Measurements from ENCODE around the gene CYP4F3.
"Not testable (repeated sequence)": the region's sequence is repeated elsewhere in the genome, so short reads cannot be mapped to it uniquely, and the experiment has no call there.

CYP4F3 gene

GRCh38 chr19:15679089-15679488 lies 38.4 kb downstream of the CYP4F3 start:
- no peak for ATAC-seq
- TF ChIP-seq ZFP3 (CRISPR knock-in tag; IDR thresholded peaks at IDR 0.05) (no peak), ARNTL (CRISPR knock-in tag; IDR thresholded peaks at IDR 0.05; ENCODE audit: borderline replicate concordance, low read depth) (no peak), SNAI2 (CRISPR knock-in tag; IDR thresholded peaks at IDR 0.05) (no peak), RARB (CRISPR knock-in tag; IDR thresholded peaks at IDR 0.05) (no peak), CSDC2 (CRISPR knock-in tag; IDR thresholded peaks at IDR 0.05) (no peak), PATZ1 (CRISPR knock-in tag; IDR thresholded peaks at IDR 0.05; ENCODE audit: borderline replicate concordance) (no peak), TOX (CRISPR knock-in tag; IDR thresholded peaks at IDR 0.05; ENCODE audit: borderline replicate concordance) (no peak), ZNF565 (CRISPR knock-in tag; conservative IDR thresholded peaks at IDR 0.05; ENCODE audit: low read depth) (no peak), ZC3H10 (CRISPR knock-in tag; IDR thresholded peaks at IDR 0.05) (no peak)

DNA sequence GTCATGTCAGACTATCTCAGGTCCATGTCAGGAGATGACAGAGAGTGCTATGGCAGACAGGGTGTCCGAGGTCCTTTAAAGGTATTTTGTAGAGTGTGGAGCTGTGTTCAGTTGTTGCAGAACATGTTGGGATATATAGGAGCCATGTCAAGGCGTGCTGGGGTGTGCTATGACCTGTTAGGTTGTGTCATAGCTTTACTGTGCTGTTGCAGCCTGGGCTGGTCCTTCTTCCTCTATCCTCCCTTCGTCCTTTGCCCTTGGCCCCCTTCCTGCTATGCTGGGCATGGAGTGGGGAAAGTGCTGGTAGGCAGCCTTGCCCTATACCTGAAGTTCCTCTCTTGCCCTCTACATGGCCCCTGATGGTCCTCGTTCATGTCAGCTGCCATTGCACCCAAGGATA lies 39.2 kb downstream of the CYP4F3 start:
- ATAC-seq, result not testable (repeated sequence)

DNA sequence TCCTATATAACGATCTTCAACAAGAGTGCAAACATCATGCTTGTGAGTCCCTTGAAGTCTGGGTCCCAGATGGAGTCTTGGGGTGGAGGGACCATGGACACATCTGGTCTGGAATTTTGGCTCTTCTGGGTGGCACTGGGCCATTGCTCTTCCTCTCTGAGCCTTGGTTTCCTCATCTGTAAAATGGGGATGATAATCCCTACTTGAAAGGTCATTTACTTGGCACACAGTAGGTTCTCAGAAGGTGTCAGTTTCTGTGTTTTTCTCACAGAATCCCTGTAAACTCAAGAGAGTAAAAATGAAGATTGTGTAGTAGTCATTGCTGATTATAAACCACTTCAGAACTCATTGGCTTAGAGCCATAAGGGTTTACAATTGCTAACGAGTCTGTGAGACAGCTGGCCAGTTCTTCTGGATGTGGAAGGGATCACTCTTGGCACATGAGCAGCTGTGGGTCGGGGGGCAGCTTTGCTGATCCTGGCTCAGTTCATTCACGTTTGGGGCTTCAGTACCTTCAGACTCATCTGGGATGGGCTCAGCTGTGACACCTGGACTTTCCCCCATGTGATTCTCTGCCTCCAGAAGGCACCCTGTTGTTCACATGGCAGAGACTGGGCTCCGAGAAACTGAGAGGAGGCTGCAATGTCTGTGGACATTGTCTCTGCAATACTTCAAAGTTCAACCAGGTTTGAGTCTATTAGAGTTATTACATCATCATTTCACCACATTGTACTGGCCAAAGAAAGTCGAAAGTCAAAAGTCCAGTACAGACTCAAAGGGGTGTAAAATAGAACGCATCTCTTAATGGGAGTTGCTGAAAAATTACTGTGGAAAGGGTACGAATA lies 40.0 kb downstream of the CYP4F3 start:
- no peak for TF ChIP-seq CSDC2 (CRISPR knock-in tag; IDR thresholded peaks at IDR 0.05)
- TF ChIP-seq TCF4 (CRISPR knock-in tag; IDR thresholded peaks at IDR 0.05; ENCODE audit: borderline replicate concordance), result no peak
- no peak for TF ChIP-seq PPARA (CRISPR knock-in tag; IDR thresholded peaks at IDR 0.05; ENCODE audit: borderline replicate concordance)
- no peak for TF ChIP-seq ZNF70 (CRISPR knock-in tag; IDR thresholded peaks at IDR 0.05)
- TF ChIP-seq CREB5 (CRISPR knock-in tag; IDR thresholded peaks at IDR 0.05; ENCODE audit: low read depth), result no peak
- TF ChIP-seq ZNF8 (CRISPR knock-in tag; IDR thresholded peaks at IDR 0.05), result no peak
- no peak for TF ChIP-seq GLIS3 (CRISPR knock-in tag; IDR thresholded peaks at IDR 0.05)
- no peak for ATAC-seq

- no peak for ATAC-seq
- no peak for TF ChIP-seq ZFP3 (CRISPR knock-in tag; IDR thresholded peaks at IDR 0.05)
- no peak for TF ChIP-seq TOX (CRISPR knock-in tag; IDR thresholded peaks at IDR 0.05; ENCODE audit: borderline replicate concordance)
- TF ChIP-seq PATZ1 (CRISPR knock-in tag; IDR thresholded peaks at IDR 0.05; ENCODE audit: borderline replicate concordance), result no peak
- TF ChIP-seq TCF4 (CRISPR knock-in tag; IDR thresholded peaks at IDR 0.05; ENCODE audit: borderline replicate concordance), result no peak
- no peak for TF ChIP-seq CSDC2 (CRISPR knock-in tag; IDR thresholded peaks at IDR 0.05)
- TF ChIP-seq ISL1 (CRISPR knock-in tag; IDR thresholded peaks at IDR 0.05), result no peak
- TF ChIP-seq ZFP30 (CRISPR knock-in tag; IDR thresholded peaks at IDR 0.05), result no peak
- TF ChIP-seq, protein P1, sequence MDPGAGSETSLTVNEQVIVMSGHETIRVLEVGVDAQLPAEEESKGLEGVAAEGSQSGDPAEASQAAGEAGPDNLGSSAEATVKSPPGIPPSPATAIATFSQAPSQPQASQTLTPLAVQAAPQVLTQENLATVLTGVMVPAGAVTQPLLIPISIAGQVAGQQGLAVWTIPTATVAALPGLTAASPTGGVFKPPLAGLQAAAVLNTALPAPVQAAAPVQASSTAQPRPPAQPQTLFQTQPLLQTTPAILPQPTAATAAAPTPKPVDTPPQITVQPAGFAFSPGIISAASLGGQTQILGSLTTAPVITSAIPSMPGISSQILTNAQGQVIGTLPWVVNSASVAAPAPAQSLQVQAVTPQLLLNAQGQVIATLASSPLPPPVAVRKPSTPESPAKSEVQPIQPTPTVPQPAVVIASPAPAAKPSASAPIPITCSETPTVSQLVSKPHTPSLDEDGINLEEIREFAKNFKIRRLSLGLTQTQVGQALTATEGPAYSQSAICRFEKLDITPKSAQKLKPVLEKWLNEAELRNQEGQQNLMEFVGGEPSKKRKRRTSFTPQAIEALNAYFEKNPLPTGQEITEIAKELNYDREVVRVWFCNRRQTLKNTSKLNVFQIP (CRISPR knock-in tag; IDR thresholded peaks at IDR 0.05; ENCODE audit: borderline replicate concordance, low read depth), result no peak
- TF ChIP-seq ARNTL (CRISPR knock-in tag; IDR thresholded peaks at IDR 0.05; ENCODE audit: borderline replicate concordance, low read depth), result no peak
- no peak for TF ChIP-seq SNAI2 (CRISPR knock-in tag; IDR thresholded peaks at IDR 0.05)
- TF ChIP-seq CREB5 (CRISPR knock-in tag; IDR thresholded peaks at IDR 0.05; ENCODE audit: low read depth), result no peak
- no peak for TF ChIP-seq BACH2 (CRISPR knock-in tag; IDR thresholded peaks at IDR 0.05; ENCODE audit: borderline replicate concordance)
- TF ChIP-seq, protein P2, sequence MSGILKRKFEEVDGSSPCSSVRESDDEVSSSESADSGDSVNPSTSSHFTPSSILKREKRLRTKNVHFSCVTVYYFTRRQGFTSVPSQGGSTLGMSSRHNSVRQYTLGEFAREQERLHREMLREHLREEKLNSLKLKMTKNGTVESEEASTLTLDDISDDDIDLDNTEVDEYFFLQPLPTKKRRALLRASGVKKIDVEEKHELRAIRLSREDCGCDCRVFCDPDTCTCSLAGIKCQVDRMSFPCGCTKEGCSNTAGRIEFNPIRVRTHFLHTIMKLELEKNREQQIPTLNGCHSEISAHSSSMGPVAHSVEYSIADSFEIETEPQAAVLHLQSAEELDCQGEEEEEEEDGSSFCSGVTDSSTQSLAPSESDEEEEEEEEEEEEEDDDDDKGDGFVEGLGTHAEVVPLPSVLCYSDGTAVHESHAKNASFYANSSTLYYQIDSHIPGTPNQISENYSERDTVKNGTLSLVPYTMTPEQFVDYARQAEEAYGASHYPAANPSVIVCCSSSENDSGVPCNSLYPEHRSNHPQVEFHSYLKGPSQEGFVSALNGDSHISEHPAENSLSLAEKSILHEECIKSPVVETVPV (CRISPR knock-in tag; IDR thresholded peaks at IDR 0.05), result no peak
Observed at GRCh38 chr19:15683411-15683810, 42.7 kb downstream of the CYP4F3 start.

Measured in SK-N-SH treated with all-trans-retinoic acid at 6 μM for 48 hours (cell line).